GM18868 (cell line): ENCODE measurements around the gene CEP104.

Experiments
- ATAC-seq: cut with Tn5 transposase; IDR thresholded peaks from one replicate; pipeline ENCODE4 v1.9.1; 2021; ENCODE audit warnings: mild to moderate bottlenecking, moderate library complexity; ENCODE audit not compliant: unreplicated experiment

The CEP104 gene

DNA sequence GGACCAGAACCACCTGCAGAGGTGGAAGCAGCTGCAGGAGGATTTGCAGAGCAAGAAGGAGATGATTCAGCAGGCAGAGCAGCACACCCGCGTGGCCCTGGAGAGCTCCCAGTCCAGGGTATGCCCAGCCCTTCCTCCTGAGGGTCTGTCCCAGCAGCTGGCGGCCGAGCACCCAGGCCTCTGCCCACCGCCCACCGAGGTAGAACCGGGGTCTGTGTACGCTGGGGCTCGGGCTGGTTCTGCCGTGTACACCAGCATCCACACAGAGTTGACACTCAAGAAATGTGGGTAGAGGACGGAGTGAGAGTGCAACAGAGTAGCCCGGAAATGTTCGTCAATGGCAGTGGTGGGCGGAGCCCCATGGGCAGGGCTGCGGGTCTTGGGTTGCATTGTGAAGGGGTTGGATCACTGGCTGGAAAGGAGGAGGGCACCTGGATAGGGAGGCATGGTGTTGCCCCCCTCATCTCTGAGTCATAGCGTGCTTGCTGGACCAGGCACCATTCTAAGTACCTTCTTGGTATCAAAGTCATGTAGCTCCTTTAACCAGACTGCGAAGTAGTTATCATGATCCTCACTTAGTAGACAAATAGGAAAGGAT is 89.6 kb downstream of the CEP104 start:
- ATAC-seq, result no peak

- ATAC-seq, result no peak
These were observed 93.5 kb downstream of the CEP104 start for GRCh38 chr1:3763351-3764125.

- no peak for ATAC-seq
These were observed 94.2 kb downstream of the CEP104 start for GRCh38 chr1:3762873-3763228.

DNA sequence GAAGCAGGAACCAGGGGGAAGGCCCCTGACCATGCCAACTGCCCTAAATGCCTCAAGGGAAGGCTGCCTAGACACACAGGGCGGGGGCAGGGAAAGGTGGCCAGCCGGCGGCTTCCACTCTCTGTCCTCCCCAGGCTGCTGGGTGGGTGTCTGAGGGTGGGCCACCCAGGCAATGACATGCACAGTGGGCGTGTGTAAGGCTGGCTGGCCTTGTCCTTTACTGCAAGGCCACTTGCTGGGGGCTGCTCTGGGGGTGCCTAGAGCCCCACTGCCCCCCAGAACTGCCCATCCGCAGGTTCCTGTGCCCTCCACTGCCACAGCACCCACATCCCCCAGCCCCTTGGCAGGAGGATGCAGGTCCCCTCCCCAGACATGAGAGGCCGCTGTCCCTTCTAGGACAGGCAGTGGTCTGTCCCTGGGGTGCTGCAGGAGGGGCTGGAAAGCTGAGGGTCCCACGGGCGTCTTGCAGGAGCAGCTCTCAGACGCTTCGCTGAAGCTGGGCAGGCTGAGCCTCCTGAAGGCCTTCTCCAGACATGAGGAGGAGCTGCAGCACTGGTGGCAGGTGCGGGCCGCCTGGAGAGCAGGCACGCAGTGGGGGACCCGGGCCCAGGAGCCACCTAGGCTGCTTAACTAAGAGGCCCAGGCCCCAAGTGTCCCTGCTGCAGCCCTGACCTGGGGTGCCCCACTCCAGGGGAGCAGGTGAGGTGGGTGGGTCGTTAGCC is 94.7 kb downstream of the CEP104 start:
- no peak for ATAC-seq
